Lower lobe of right lung (tissue), 2 donors: ENCODE data around the gene CAMK1G. TPM values are rescaled to one million over a fixed set of nuclear protein-coding genes. Genes with fewer than 3 reads are reported as not detected.

Experiments used
- ATAC-seq, 2 donors: fragments of 200-7000 bp; cut with Tn5 transposase; one replicate each; pipeline ENCODE4 v1.9.1; 2020 to 2022; ENCODE audit warnings: mild to moderate bottlenecking in 2 of 2, moderate library complexity in 2 of 2
- DNase-seq: peaks from one replicate; pipeline ENCODE4 v3.0.0-alpha.2; 2020
- H3K27ac ChIP-seq: fragments of 200-600 bp; one replicate; pipeline ENCODE4 v1.8.0; 2022
- H3K27me3 ChIP-seq: fragments of 200-600 bp; one replicate; pipeline ENCODE4 v1.8.0; 2022; ENCODE audit warnings: low read depth
- H3K36me3 ChIP-seq: fragments of 200-600 bp; one replicate; pipeline ENCODE4 v1.8.0; 2022; ENCODE audit warnings: mild to moderate bottlenecking
- H3K4me1 ChIP-seq: fragments of 200-600 bp; one replicate; pipeline ENCODE4 v1.8.0; 2022
- H3K4me3 ChIP-seq: fragments of 200-600 bp; one replicate; pipeline ENCODE4 v1.8.0; 2022; ENCODE audit warnings: mild to moderate bottlenecking
- H3K9me3 ChIP-seq: fragments of 200-600 bp; one replicate; pipeline ENCODE4 v1.8.0; 2022
- intact Hi-C: fragments of 100-400 bp; cut with DNase I; formaldehyde crosslinking; loops from one replicate; pipeline ENCODE4 v1.11.0; 2022
- microRNA-seq: library from miRNA; unstranded; fragments of <30 nt; microRNA quantifications from one replicate; pipeline ENCODE4 v1.2.0, GENCODE V29; 2020; ENCODE audit warnings: borderline number of aligned reads
- total RNA-seq: library from RNA; stranded (reverse); fragmentation: NEBNext Ultra II Directional; extraction: Animal tissue kit (Norgen Biotek cat#: 25700); gene quantifications from one replicate; pipeline ENCODE4 v1.2.1, GENCODE V29; 2021
- TF ChIP-seq, protein P1 (sequence below): fragments of 200-600 bp; IDR thresholded peaks from one replicate; pipeline ENCODE4 v1.8.0; 2022; ENCODE audit warnings: antibody characterized with exemption, mild to moderate bottlenecking
- donor health status: DM: no; HTN: yes; CAD: no; lungs with severe emphysema.

CAMK1G gene
- total RNA-seq, 1 donor from 2014 or later: 0.56 TPM

DNA sequence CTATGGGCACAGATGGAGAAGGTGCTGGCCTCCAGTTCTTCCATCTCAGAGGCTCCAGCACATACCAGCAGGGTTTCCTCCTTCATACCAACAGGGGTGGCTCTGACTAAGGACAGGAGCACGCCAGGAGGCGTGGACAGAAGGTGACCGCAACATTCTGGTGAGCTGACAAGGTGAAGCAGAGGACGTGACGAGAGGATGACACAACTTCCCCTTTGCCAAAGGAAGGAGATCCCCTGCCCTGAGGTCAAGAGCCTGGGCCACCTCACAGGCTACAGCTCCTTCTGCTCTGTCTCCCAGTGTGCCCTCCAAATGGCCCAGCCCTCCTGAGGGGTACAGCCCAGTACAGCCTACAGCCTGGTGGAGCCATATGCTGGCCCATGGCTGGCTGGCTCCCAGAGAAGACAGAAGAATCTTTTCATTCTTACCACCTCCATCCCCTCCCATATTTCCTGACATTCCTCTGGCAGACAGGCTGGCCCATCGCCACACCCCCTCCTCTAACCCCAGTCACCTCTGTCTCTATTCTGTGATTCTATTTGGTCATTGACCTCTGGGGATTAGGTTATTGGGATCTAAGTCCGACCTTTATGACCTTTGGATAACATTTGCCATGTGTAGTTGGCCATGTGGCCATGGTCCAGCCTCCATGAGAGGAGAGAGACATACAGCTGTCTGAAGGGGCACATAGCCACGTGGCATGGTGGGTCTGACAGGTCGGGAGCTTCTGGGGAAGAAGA, 73.8 kb downstream of the CAMK1G start:
- intact Hi-C loops: no loop called here
- TF ChIP-seq, protein P1, sequence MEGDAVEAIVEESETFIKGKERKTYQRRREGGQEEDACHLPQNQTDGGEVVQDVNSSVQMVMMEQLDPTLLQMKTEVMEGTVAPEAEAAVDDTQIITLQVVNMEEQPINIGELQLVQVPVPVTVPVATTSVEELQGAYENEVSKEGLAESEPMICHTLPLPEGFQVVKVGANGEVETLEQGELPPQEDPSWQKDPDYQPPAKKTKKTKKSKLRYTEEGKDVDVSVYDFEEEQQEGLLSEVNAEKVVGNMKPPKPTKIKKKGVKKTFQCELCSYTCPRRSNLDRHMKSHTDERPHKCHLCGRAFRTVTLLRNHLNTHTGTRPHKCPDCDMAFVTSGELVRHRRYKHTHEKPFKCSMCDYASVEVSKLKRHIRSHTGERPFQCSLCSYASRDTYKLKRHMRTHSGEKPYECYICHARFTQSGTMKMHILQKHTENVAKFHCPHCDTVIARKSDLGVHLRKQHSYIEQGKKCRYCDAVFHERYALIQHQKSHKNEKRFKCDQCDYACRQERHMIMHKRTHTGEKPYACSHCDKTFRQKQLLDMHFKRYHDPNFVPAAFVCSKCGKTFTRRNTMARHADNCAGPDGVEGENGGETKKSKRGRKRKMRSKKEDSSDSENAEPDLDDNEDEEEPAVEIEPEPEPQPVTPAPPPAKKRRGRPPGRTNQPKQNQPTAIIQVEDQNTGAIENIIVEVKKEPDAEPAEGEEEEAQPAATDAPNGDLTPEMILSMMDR: no peak
- no peak overlapping the region for H3K27ac ChIP-seq
- ATAC-seq: peak in 1 of 2 donors; percentile 3
- peaks cover 15% of the 10 kb centered on the region for H3K27me3 ChIP-seq
- no peak overlapping the region for H3K4me3 ChIP-seq
- H3K4me1 ChIP-seq: peaks cover 32% of the 10 kb centered on the region
- no peak for DNase-seq
- H3K9me3 ChIP-seq: no peaks in the 10 kb centered on the region
- H3K36me3 ChIP-seq: no peaks in the 10 kb centered on the region

DNA sequence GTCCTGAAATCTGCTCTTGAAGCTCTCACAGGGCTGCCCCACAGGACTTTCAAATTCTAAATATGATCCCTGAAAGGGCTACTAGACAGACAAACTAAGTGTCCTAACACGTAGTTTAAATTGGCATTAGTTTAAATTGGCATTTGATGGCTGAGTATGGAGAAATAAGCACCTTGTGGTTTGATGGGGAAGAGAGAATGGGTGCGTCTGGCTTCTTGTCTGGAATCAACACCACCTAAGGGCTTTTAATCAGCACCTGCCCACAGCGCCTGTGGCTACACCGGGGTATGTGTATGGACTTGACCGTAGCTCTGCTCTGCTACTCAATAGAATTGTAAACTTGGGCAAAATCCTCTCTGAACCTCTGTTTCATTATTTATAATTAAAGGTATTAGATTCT, 74.4 kb downstream of the CAMK1G start:
- H3K9me3 ChIP-seq: no peaks in the 10 kb centered on the region
- DNase-seq: no peak
- peaks cover 15% of the 10 kb centered on the region for H3K27me3 ChIP-seq
- H3K36me3 ChIP-seq: no peaks in the 10 kb centered on the region
- H3K4me3 ChIP-seq: no peak overlapping the region
- intact Hi-C loops: no loop called here
- no peak overlapping the region for H3K27ac ChIP-seq
- ATAC-seq: no peak
- TF ChIP-seq, protein P1: no peak
- H3K4me1 ChIP-seq: peaks cover 26% of the 10 kb centered on the region

DNA sequence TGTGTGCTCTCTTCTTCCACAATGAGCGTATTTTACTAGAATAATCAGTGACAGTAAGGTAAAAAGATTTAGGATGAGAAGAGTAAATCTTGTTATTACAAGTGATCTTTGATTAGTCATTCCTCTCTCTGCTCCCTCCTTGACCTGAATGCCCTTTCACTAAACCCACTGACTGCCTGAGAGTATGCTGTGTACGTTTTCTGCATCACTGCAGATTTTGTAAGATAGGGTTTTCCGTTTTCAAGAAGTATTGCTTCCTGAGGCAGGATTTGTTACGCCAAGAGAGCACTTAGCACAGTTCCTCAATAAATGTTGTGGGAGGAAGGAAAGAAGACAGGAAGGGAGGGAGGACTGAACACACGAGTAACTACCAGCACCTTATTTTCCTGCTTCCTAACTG, 76.4 kb downstream of the CAMK1G start:
- Histone ChIP-seq H3K27me3 (peaks cover 15% of the 10 kb centered on the region), H3K27ac (no peak overlapping the region)
- peak; percentile 58 to 69 for ATAC-seq

DNA sequence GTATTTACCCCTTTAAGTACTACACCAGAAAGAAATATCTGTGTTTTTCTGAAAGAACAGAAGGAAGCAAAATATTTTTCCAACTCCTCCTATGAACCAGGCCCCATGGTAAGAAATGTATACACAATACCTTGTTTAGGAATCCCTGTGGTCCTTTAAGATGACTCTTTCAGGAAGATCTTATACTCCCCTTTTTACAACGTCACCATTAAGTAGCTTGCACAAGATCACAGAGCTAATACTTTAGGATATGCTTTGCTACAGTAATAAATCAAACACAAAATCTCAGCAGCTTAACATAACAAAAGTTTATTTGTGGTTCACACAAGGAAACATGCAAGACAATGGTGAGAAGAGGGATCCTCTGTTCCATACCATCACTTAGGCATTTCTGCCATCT, 77.6 kb downstream of the CAMK1G start:
- DNase-seq (no peak), ATAC-seq (no peak)
- Histone ChIP-seq H3K27ac (no peak overlapping the region), H3K4me1 (peaks cover 11% of the 10 kb centered on the region), H3K27me3 (peaks cover 15% of the 10 kb centered on the region), H3K9me3 (no peaks in the 10 kb centered on the region), H3K4me3 (no peak overlapping the region), H3K36me3 (no peaks in the 10 kb centered on the region)
- intact Hi-C loops: no loop called here
- TF ChIP-seq, protein P1: no peak

More for the DNA sequence above, 76.4 kb downstream of the CAMK1G start:
- H3K9me3 ChIP-seq: no peaks in the 10 kb centered on the region
- H3K4me3 ChIP-seq: no peak overlapping the region
- no peak for DNase-seq
- peaks cover 11% of the 10 kb centered on the region for H3K4me1 ChIP-seq
- H3K36me3 ChIP-seq: no peaks in the 10 kb centered on the region
- intact Hi-C loops: no loop called here
- TF ChIP-seq, protein P1: no peak

DNA sequence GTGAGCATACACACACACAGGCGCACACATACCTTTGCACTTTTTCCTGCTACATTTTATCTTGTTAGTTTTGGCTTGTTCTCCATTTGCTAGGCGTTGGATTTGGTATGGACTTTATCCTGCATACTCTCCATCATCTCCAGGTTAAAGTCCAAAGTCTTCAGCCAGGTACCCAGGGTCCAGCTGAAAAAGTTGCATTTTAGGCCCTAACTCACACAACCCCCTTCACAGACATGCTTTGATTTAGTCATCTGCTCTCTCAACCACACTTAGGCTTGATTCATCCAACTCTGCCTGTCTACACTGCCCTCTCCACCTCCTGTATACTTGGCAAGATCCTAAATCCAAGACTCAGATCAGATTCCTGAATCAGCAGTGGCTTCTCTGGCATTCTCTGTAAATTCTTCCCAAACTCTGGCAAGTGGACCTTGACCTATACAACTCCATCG, 79.4 kb downstream of the CAMK1G start:
- no peak overlapping the region for H3K4me3 ChIP-seq
- no peak for ATAC-seq
- TF ChIP-seq, protein P1: no peak
- H3K36me3 ChIP-seq: no peaks in the 10 kb centered on the region
- no peak for DNase-seq
- H3K27ac ChIP-seq: no peak overlapping the region
- peaks cover 8% of the 10 kb centered on the region for H3K27me3 ChIP-seq
- no peaks in the 10 kb centered on the region for H3K9me3 ChIP-seq
- intact Hi-C loops: no loop called here
- peaks cover 11% of the 10 kb centered on the region for H3K4me1 ChIP-seq

Small RNA genes lying within 50 kb of the gene (microRNA-seq; reads per million reads assigned to microRNA genes)
- gene MIR4260: not detected

Other genes with a start within 250 kb of the CAMK1G start
- gene LAMB3, start 68.7 kb downstream of the CAMK1G start, total RNA-seq: 47.2 TPM
- 19.9 TPM for gene G0S2, start 91.7 kb downstream of the CAMK1G start, total RNA-seq
- 11.6 TPM for gene HSD11B1, start 121.1 kb downstream of the CAMK1G start, total RNA-seq
- gene TRAF3IP3, start 172.3 kb downstream of the CAMK1G start, total RNA-seq: 12.4 TPM
- 1.6 TPM for gene C1orf74, start 200.8 kb downstream of the CAMK1G start, total RNA-seq
- 18.2 TPM for gene IRF6, start 222.4 kb downstream of the CAMK1G start, total RNA-seq
- 6.2 TPM for gene UTP25, start 244.3 kb downstream of the CAMK1G start, total RNA-seq